ENCODE results near the gene PIGX.

PIGX gene

DNA sequence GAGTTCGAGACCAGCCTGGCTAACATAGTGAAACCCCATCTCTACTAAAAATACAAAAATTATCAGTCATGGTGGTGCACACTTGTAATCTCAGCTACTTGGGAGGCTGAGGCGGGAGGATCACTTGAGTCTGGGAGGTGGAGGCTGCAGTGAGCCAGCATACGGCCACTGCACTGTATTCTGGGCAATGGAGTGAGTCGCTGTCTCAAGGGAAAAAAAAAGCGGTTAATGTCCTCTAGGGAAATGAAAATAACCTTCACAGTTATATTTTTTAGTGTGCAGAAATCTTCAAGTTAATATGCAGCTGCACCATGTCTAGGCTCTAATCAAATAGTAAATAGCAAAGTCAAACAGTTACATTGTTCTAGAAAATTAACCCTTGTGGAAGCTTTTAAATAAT lies 14.9 kb upstream of the PIGX start:
- peak; percentile 35 for DNase-seq (ENCODE audit: low read depth)
- H3K4me3 ChIP-seq (ENCODE audit: low read depth, low read length) = no peak overlapping the region
- TF ChIP-seq POLR2A (IDR thresholded peaks at IDR 0.05; ENCODE audit: extremely low read depth, insufficient read length) (no peak), MYC (IDR thresholded peaks at IDR 0.05; ENCODE audit: low read depth, low read length) (no peak)
- TF ChIP-seq, protein P1, sequence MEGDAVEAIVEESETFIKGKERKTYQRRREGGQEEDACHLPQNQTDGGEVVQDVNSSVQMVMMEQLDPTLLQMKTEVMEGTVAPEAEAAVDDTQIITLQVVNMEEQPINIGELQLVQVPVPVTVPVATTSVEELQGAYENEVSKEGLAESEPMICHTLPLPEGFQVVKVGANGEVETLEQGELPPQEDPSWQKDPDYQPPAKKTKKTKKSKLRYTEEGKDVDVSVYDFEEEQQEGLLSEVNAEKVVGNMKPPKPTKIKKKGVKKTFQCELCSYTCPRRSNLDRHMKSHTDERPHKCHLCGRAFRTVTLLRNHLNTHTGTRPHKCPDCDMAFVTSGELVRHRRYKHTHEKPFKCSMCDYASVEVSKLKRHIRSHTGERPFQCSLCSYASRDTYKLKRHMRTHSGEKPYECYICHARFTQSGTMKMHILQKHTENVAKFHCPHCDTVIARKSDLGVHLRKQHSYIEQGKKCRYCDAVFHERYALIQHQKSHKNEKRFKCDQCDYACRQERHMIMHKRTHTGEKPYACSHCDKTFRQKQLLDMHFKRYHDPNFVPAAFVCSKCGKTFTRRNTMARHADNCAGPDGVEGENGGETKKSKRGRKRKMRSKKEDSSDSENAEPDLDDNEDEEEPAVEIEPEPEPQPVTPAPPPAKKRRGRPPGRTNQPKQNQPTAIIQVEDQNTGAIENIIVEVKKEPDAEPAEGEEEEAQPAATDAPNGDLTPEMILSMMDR (IDR thresholded peaks at IDR 0.05; ENCODE audit: low read depth, low read length) = no peak
- TF ChIP-seq, protein P2, sequence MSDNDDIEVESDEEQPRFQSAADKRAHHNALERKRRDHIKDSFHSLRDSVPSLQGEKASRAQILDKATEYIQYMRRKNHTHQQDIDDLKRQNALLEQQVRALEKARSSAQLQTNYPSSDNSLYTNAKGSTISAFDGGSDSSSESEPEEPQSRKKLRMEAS (IDR thresholded peaks at IDR 0.05; ENCODE audit: low read depth, low read length) = no peak

DNA sequence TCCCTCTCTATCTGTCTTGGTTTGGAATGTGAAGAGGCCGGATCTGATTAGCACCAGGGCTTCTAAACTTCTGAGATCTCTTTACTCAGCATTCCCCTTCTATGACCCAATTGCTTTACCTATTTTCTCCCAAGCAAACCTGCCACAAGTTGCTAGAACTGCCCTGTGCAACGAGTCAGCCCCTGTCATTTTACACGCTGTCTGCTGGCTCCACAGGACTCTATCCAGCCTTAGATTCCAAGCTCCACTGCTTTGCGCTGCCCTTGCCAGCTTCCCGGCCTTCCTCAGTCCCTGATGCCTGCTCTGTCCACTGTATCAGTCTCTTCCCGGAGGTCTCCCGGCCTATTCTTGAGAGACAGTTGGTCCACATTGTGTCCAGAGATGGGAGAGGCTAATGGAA lies 12.4 kb upstream of the PIGX start:
- DNase-seq (ENCODE audit: low read depth) = no peak

DNA sequence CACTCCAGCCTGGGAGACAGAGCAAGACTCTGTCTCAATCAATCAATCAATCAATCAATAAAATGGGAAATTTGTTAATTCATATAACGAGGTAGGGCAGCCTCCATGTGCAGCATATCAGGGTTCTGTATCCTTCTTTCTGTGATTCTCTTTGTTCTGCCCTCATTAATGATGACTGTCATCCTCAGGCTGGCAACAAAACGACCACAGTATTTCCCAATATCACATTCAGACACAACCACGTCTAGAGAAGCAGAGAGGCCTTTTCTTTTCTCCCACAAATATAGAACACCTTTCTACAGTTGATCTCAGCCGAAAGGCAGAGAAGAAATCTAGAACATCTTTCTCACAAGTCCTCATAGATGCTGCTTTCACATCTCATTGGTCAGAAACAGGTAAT lies 11.4 kb upstream of the PIGX start:
- TF ChIP-seq, protein P1 (IDR thresholded peaks at IDR 0.05; ENCODE audit: low read depth, low read length) = no peak
- TF ChIP-seq POLR2A (IDR thresholded peaks at IDR 0.05; ENCODE audit: extremely low read depth, insufficient read length) (no peak), MYC (IDR thresholded peaks at IDR 0.05; ENCODE audit: low read depth, low read length) (no peak)
- TF ChIP-seq, protein P2 (IDR thresholded peaks at IDR 0.05; ENCODE audit: low read depth, low read length) = no peak
- DNase-seq (ENCODE audit: low read depth) = peak; percentile 65
- H3K4me3 ChIP-seq (ENCODE audit: low read depth, low read length) = no peak overlapping the region

More for the DNA sequence above, 12.4 kb upstream of the PIGX start:
- H3K4me3 ChIP-seq (ENCODE audit: low read depth, low read length) = no peak overlapping the region
- TF ChIP-seq, protein P1 (IDR thresholded peaks at IDR 0.05; ENCODE audit: low read depth, low read length) = no peak
- TF ChIP-seq MYC (IDR thresholded peaks at IDR 0.05; ENCODE audit: low read depth, low read length) = no peak
- TF ChIP-seq, protein P2 (IDR thresholded peaks at IDR 0.05; ENCODE audit: low read depth, low read length) = no peak
- no peak for TF ChIP-seq POLR2A (IDR thresholded peaks at IDR 0.05; ENCODE audit: extremely low read depth, insufficient read length)

DNA sequence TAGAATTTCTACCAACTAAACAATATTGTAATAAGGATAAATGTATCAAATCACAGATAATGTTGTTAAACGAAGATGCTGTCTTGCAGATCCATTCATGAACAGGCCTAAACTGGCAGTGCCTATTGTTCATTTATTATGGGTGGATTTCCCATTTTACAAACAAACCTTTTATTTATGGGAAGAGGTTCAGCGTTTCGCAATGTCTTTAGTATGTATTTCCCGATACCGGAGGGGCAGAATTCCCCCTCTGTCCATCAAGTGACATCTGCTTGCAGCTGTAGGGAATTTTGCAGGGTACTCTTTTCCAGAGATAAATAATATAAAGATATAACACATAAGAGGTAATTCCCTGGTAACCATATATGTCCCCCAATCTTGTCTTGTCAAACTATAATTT lies 5.8 kb upstream of the PIGX start:
- no peak for DNase-seq (ENCODE audit: low read depth)
- TF ChIP-seq POLR2A (IDR thresholded peaks at IDR 0.05; ENCODE audit: extremely low read depth, insufficient read length) (no peak), MYC (IDR thresholded peaks at IDR 0.05; ENCODE audit: low read depth, low read length) (no peak)
- TF ChIP-seq, protein P2 (IDR thresholded peaks at IDR 0.05; ENCODE audit: low read depth, low read length) = no peak
- TF ChIP-seq, protein P1 (IDR thresholded peaks at IDR 0.05; ENCODE audit: low read depth, low read length) = no peak
- no peak overlapping the region for H3K4me3 ChIP-seq (ENCODE audit: low read depth, low read length)

DNA sequence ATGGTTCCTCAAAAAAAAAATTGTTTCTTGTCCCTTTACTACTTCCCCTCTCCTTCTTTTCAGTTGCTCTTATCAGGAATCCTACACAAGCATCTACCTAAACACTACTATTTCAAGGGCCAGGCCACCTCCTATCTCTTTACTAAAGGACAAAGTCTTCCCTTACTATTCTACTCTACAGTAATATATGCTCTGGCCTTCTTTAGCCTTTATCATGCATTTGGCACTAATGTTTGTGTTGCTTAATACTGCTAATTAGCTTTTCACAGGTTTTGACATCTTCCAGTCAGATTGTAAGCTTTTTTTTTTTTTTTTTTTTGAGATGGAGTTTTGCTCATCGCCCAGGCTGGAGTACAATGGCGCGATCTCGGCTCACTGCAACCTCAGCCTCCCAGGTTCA lies 5.4 kb upstream of the PIGX start:
- TF ChIP-seq POLR2A (IDR thresholded peaks at IDR 0.05; ENCODE audit: extremely low read depth, insufficient read length) (no peak), MYC (IDR thresholded peaks at IDR 0.05; ENCODE audit: low read depth, low read length) (no peak)
- TF ChIP-seq, protein P2 (IDR thresholded peaks at IDR 0.05; ENCODE audit: low read depth, low read length) = no peak
- TF ChIP-seq, protein P1 (IDR thresholded peaks at IDR 0.05; ENCODE audit: low read depth, low read length) = no peak
- DNase-seq (ENCODE audit: low read depth) = no peak
- no peak overlapping the region for H3K4me3 ChIP-seq (ENCODE audit: low read depth, low read length)

DNA sequence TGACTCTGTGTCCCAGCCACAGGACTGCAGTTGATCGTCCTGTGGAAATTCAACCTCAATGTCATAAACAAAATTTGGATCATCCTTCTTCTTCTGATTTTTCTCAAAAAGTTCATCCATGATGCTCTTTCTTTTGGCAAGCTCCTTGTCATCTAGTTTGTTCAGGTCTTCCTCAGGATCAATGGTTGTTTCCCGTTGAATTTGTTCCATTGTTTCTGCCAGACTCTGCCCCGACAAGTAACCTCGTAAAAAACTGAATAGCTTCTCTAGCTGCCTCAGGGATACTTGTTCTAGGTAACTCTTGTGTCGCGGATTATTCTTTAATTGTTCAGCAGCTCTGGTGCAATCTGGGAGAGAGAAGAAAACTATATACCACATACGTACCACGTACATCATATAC lies 4.6 kb upstream of the PIGX start:
- TF ChIP-seq, protein P2 (IDR thresholded peaks at IDR 0.05; ENCODE audit: low read depth, low read length) = no peak
- TF ChIP-seq, protein P1 (IDR thresholded peaks at IDR 0.05; ENCODE audit: low read depth, low read length) = no peak
- no peak for TF ChIP-seq POLR2A (IDR thresholded peaks at IDR 0.05; ENCODE audit: extremely low read depth, insufficient read length)
- TF ChIP-seq MYC (IDR thresholded peaks at IDR 0.05; ENCODE audit: low read depth, low read length) = no peak
- H3K4me3 ChIP-seq (ENCODE audit: low read depth, low read length) = no peak overlapping the region
- DNase-seq (ENCODE audit: low read depth) = no peak

Measured in NB4 (cell line).